Effector CD8-positive, alpha-beta T cell (primary cell): ENCODE data around the gene TXNDC9.
"Not testable (repeated sequence)": the region's sequence is repeated elsewhere in the genome, so short reads cannot be mapped to it uniquely, and the experiment has no call there.

Experiments
- DNase-seq: peaks from one replicate; lab custom pipeline; 2025; lab: John Stamatoyannopoulos, UW

The TXNDC9 gene

GRCh38 chr2:99336804-99337112, 625 bp upstream of the TXNDC9 start:
- no peak for DNase-seq

GRCh38 chr2:99325384-99325783, 10.7 kb downstream of the TXNDC9 start:
- no peak for DNase-seq

GRCh38 chr2:99317873-99318200, 18.3 kb downstream of the TXNDC9 start:
- DNase-seq: not testable (repeated sequence)

- no peak for DNase-seq
Observed at GRCh38 chr2:99317161-99317872, 18.8 kb downstream of the TXNDC9 start.

- DNase-seq: not testable (repeated sequence)
Observed at GRCh38 chr2:99301097-99301496, 35.0 kb downstream of the TXNDC9 start, which contains the start of gene LYG1. LYG1 (minus strand) TSS chr2:99301197; CDS start chr2:99295670, 5,527 bp downstream.

- DNase-seq: no peak
Observed at GRCh38 chr2:99299580-99299979, 36.6 kb downstream of the TXNDC9 start.

GRCh38 chr2:99297994-99298393, 38.1 kb downstream of the TXNDC9 start:
- no peak for DNase-seq

- no peak for DNase-seq
Observed at GRCh38 chr2:99285526-99285925, 50.6 kb downstream of the TXNDC9 start.

GRCh38 chr2:99279969-99280695, 56.0 kb downstream of the TXNDC9 start:
- no peak for DNase-seq

- no peak for DNase-seq
Observed at GRCh38 chr2:99278793-99279291, 57.3 kb downstream of the TXNDC9 start.

GRCh38 chr2:99278195-99278765, 57.9 kb downstream of the TXNDC9 start:
- not testable (repeated sequence) for DNase-seq

GRCh38 chr2:99275882-99276281, 60.3 kb downstream of the TXNDC9 start:
- DNase-seq: no peak
